K562 (cell line): ENCODE measurements around the gene BCORL1. TPM values are rescaled to one million over a fixed set of nuclear protein-coding genes. Genes with fewer than 3 reads are reported as not detected.

Experiments used
- CAMTA2 ChIP-seq: fragments of 250-450 bp; sonication (Bioruptor Pico); conservative IDR thresholded peaks from 2 replicates; pipeline ENCODE4 v1.5.1; 2022
- DDX20 ChIP-seq: fragments of 450-650 bp; IDR thresholded peaks from 2 replicates; pipeline ENCODE4 v1.6.1; 2016; ENCODE audit warnings: missing genetic modification characterization, low read depth, mild to moderate bottlenecking, missing compliant biosample characterization, moderate library complexity
- ELF2 ChIP-seq: fragments of 250-450 bp; sonication (Bioruptor Pico); IDR thresholded peaks from 2 replicates; pipeline ENCODE4 v1.5.0; 2021; ENCODE audit warnings: mild to moderate bottlenecking
- ETV6 ChIP-seq, 3 experiments: fragments of 150-350 bp in 1 of 3; sonication (generic) in 1 of 3; formaldehyde crosslinking in 1 of 3; IDR thresholded peaks; 2 replicates each; pipeline versions ENCODE4 v1.6.1 to v1.8.0; 2014 to 2022; ENCODE audit warnings: borderline replicate concordance in 2 of 3, low read depth in 2 of 3, antibody characterized with exemption in 1 of 3, low read length in 1 of 3, mild to moderate bottlenecking in 1 of 3, missing genetic modification reagents in 1 of 3
- FOXP1 ChIP-seq: sonication (generic); formaldehyde crosslinking; IDR thresholded peaks from 2 replicates; pipeline ENCODE4 v1.8.0; 2022; ENCODE audit warnings: mild to moderate bottlenecking, missing genetic modification reagents
- MBD2 ChIP-seq: sonication (generic); IDR thresholded peaks from 2 replicates; pipeline ENCODE4 v1.6.1; 2016; ENCODE audit warnings: low read depth, borderline replicate concordance
- RREB1 ChIP-seq: fragments of 250-450 bp; sonication (Bioruptor Pico); IDR thresholded peaks from 2 replicates; pipeline ENCODE4 v1.4.0; 2020
- ZBTB2 ChIP-seq: fragments of 450-650 bp; IDR thresholded peaks from 2 replicates; pipeline ENCODE4 v1.6.1; 2016; ENCODE audit warnings: antibody characterized with exemption
- ZNF318 ChIP-seq, 2 experiments: fragments of 450-650 bp; IDR thresholded peaks; 2 replicates each; pipeline ENCODE4 v1.6.1; 2016; ENCODE audit warnings: mild to moderate bottlenecking in 2 of 2, borderline replicate concordance in 1 of 2, low read depth in 1 of 2, moderate library complexity in 1 of 2
- ZNF780A ChIP-seq: fragments of 250-450 bp; sonication (Bioruptor Pico); IDR thresholded peaks from 2 replicates; pipeline ENCODE4 v1.5.0; 2021; ENCODE audit warnings: mild to moderate bottlenecking
- polyA plus RNA-seq, 8 experiments: library from polyadenylated mRNA; depleted of rRNA in 4 of 8; stranded (reverse) in 5 of 8; unstranded in 3 of 8; fragments of >200 nt; fragmentation: Nextera tagmentation in 2 of 8; fragmentation: Illumina TruSeq in 1 of 8; extraction: Ambion mirVana in 2 of 8; extraction: Trizol in 1 of 8; gene quantifications; 2 replicates each; pipeline versions ENCODE4 v1.2.1 to v1.2.3, GENCODE V29; 2011 to 2014; ENCODE audit warnings: inconsistent platforms in 1 of 8, missing spikeins in 1 of 8
- total RNA-seq, 7 experiments: library from RNA; depleted of rRNA in 6 of 7; stranded (reverse); fragments of >200 nt in 6 of 7; fragmentation: Illumina TruSeq in 2 of 7; extraction: Trizol in 2 of 7; gene quantifications; 2 replicates each; pipeline versions ENCODE4 v1.2.1 to v1.2.3, GENCODE V29; 2011 to 2021; ENCODE audit warnings: low replicate concordance in 1 of 7

The BCORL1 gene
- total and polyA plus RNA-seq, 9 of the 15 experiments (the other 6 are each of a cell fraction or from before 2014, with no cell fraction given): 0.48 to 29.6 (median 2.1) TPM

- no peak for TF ChIP-seq RREB1 (CRISPR knock-in tag)
- TF ChIP-seq ETV6 (IDR thresholded peaks at IDR 0.05; ENCODE audit: borderline replicate concordance in 1 of 2, low read depth in 2 of 2, low read length in 1 of 2): 0 out of 4 replicates have a peak, but pooled peaks of 1 of the 2 experiments have one; percentile 31
- TF ChIP-seq ETV6 (CRISPR knock-in tag; IDR thresholded peaks at IDR 0.05; ENCODE audit: borderline replicate concordance): no peak
- TF ChIP-seq DDX20 (tag): no peak
- TF ChIP-seq FOXP1 (CRISPR knock-in tag): no peak
- TF ChIP-seq ZNF318 (IDR thresholded peaks at IDR 0.05; ENCODE audit: borderline replicate concordance in 1 of 2, low read depth in 1 of 2): no peak
- TF ChIP-seq ZNF780A (CRISPR knock-in tag): no peak
- TF ChIP-seq MBD2: no peak
- TF ChIP-seq ELF2 (CRISPR knock-in tag): no peak
- TF ChIP-seq CAMTA2 (CRISPR knock-in tag): no peak
- TF ChIP-seq ZBTB2: no peak
Measured at GRCh38 chrX:130091980-130092522, 109.6 kb downstream of the BCORL1 start (continued).
